HG03571 (cell line): ENCODE data around the gene OR5AL1.
"Not testable (repeated sequence)": the region's sequence is repeated elsewhere in the genome, so short reads cannot be mapped to it uniquely, and the experiment has no call there.

ENCODE experiments used
- ATAC-seq: cut with Tn5 transposase; IDR thresholded peaks from one replicate; pipeline ENCODE4 v1.9.1; 2021; ENCODE audit not compliant: unreplicated experiment

OR5AL1 gene

GRCh38 chr11:56412396-56412795, at the start of gene OR5AL1:
Gene OR5AL1 (plus strand): TSS chr11:56412696.
- ATAC-seq = no peak

GRCh38 chr11:56375324-56375723, 37.2 kb upstream of the OR5AL1 start, which contains the start of gene OR8U1:
Gene OR8U1 (plus strand): TSS chr11:56375624. CDS start chr11:56375624, 0 bp downstream.
- ATAC-seq = no peak

GRCh38 chr11:56380120-56380519, 32.4 kb upstream of the OR5AL1 start:
- ATAC-seq = no peak

- no peak for ATAC-seq
These were observed 18.1 kb upstream of the OR5AL1 start for GRCh38 chr11:56394381-56394780.

- no peak for ATAC-seq
These were observed 16.4 kb upstream of the OR5AL1 start for GRCh38 chr11:56396047-56396446.

GRCh38 chr11:56401858-56402461, 10.5 kb upstream of the OR5AL1 start:
- ATAC-seq = not testable (repeated sequence)

GRCh38 chr11:56404393-56404792, 8.1 kb upstream of the OR5AL1 start:
- no peak for ATAC-seq

GRCh38 chr11:56410801-56411200, 1.7 kb upstream of the OR5AL1 start:
- no peak for ATAC-seq

- ATAC-seq = no peak
These were observed 41.0 kb downstream of the OR5AL1 start for GRCh38 chr11:56453521-56453920.

GRCh38 chr11:56457076-56457475, 44.6 kb downstream of the OR5AL1 start:
- ATAC-seq = no peak
